IPS-18c (cell line): Measurements from ENCODE around the gene TLE5.
A peak's percentile ranks its signal among the peaks of the same experiment; 100 is the strongest.
"Not testable (repeated sequence)": the region's sequence is repeated elsewhere in the genome, so short reads cannot be mapped to it uniquely, and the experiment has no call there.

Experiments used
- H3K4me3 ChIP-seq: 2 replicates; pipeline ENCODE4 v1.7.0; 2013; ENCODE audit warnings: low read depth, mild to moderate bottlenecking, low read length, moderate library complexity; ENCODE audit not compliant: insufficient read depth
- H3K9me3 ChIP-seq: one replicate; pipeline ENCODE4 v1.6.1; 2013; ENCODE audit warnings: mild to moderate bottlenecking, low read length, moderate library complexity; ENCODE audit not compliant: control insufficient read depth, insufficient read depth

The TLE5 gene

DNA sequence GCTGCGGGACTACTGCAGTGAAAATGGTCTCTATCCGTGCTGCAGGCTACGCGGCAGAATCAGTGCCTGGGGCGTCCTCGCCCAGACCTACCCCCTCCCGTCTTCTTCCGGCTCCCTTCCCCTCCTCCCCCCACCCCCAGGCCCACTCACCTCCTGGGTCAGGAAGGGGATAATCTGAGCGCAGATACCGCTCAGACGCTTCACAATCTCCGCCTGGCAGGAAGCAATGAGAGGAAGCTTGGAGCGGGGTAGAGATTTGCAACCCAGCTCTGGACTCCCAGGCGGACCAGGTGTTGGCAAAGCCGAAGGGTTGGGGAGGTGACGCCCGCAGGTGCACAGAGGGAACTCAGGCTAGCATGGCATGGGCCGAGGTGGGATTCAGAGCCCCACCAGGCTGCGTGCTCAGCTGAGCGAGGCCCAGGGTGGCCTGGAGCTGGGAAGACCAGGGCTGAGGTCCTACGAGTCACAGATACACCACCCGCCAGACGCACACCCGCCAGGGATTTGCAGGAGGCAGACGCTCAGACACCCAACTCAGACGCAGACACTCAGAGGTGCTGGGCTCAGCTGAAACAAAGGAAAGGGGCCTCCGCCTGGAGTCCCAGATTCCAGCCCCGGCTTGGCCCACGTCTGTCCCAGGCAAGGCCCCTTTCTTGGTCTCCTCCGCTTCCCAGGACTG is 37.3 kb downstream of the TLE5 start:
- Histone ChIP-seq H3K4me3 (peak overlapping the region; percentile 38; the same call in 1 of the 2 replicates), H3K9me3 (peaks cover 2% of the 10 kb centered on the region)

DNA sequence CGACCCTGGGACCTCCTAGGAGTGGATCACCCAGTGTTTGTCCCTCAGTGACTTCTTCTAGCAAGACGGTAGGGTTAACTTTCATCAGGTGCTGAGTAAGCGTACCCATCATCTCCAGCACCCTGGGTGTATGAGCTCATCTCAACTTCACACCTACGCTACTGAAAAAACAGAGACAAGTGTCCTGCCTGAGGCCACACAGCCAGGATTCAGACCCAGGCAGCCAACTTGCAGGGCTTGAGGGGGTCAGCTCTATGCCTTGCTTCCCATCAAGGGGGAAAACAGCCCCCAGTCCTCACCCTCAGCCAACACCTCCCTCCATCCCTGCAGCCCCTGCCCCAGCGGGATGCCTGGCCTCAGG is 37.8 kb downstream of the TLE5 start:
- Histone ChIP-seq H3K4me3 (no peak overlapping the region), H3K9me3 (peaks cover 2% of the 10 kb centered on the region)

DNA sequence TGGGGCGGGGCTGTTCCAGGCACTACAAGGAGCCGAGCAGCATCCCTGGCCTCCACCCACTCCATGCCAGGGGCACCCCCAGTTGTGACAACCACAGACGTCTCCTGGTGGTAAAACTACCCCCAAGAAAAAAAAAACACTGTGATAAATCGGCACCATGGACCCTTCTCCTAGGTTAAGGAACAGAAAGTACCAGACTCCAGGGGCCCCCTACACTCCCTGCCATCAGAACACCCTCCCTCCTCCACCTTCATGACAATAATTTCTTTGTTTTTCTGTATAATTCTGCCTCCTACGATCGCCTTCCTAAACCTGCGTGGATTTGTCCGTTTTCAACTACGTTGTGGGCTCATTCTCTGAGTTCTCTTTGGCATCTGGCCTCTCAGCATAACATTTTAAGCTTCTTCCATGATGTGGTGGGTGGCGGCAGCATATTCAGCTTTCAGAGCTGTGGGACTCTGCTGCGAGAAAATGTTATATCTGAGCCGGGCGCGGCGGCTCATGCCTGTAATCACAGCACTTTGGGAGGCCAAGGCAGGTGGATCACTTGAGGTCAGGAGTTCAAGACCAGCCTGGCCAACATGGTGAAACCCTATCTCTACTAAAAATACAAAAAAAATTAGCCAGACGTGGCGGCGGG is 41.9 kb downstream of the TLE5 start:
- H3K4me3 ChIP-seq: no peak overlapping the region
- peaks cover 2% of the 10 kb centered on the region for H3K9me3 ChIP-seq

GRCh38 chr19:3019211-3019854 is 43.0 kb downstream of the TLE5 start:
- Histone ChIP-seq H3K9me3 (peaks cover 2% of the 10 kb centered on the region), H3K4me3 (no peak overlapping the region)

DNA sequence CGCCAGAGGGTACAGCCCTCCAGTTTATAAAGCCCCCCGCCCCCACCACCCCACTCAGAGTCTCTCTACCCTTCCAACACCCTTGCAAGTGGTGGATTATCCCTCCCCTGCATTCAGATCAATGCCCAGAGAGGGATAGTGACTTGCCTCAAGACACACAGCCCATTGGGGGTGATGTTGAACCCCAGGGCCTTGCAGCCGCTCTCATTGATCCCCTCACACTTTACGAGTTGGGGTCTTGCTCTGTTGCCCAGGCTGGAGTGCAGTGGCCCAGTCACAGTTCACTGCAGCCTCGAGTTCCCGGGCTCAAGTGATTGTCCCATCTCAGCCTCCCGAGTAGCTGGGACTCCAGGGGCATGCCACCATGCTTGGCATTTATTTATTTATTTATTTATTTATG is 44.4 kb downstream of the TLE5 start:
- Histone ChIP-seq H3K9me3 (no peaks in the 10 kb centered on the region), H3K4me3 (no peak overlapping the region)

- no peak overlapping the region for H3K4me3 ChIP-seq
- H3K9me3 ChIP-seq: no peaks in the 10 kb centered on the region
These were observed 46.9 kb downstream of the TLE5 start for GRCh38 chr19:3015126-3016057.

DNA sequence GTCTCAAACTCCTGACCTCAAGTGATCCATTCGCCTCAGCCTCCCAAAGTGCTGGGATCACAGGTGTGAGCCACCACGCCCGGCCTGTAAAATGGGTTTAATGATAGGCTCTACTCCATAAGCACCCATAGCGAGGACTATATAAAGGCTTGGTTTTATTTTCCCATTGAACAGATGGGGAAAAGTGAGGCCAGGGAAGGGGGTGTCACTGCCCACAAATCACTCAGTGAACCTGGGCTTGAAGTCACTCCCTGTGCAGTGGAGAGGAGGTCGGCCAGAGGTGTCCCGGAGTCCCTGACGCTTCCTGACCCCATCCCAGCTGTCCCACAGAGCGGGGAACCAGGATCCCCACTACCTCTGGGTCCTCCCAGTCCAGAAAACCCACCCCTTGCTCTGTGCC is 48.2 kb downstream of the TLE5 start:
- no peak overlapping the region for H3K4me3 ChIP-seq

DNA sequence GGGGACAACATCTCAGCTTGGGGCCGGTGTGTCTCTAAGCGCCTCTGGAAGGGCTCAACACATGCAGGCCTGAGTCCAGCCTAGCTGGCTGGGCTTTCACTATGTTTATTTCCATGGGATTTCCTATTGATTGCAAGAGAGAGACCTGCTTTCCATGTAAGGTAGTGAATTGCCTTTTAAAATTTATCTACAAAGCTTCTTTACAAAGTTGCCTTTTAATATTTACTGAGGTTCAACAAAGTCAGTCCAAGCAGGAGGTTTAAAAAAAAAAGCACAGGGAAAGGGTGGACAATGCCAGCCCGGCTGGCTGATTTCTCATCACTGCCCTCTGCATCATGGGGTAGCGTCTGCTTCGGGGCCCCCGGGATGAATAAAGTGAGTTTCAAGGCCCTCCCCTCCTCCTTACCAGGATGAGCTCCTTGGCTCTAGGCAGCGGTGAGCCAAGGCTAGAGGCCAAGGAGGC is 49.0 kb downstream of the TLE5 start:
- H3K4me3 ChIP-seq: no peak overlapping the region
- H3K9me3 ChIP-seq: no peaks in the 10 kb centered on the region

More for the DNA sequence above, 48.2 kb downstream of the TLE5 start:
- H3K9me3 ChIP-seq: no peaks in the 10 kb centered on the region

DNA sequence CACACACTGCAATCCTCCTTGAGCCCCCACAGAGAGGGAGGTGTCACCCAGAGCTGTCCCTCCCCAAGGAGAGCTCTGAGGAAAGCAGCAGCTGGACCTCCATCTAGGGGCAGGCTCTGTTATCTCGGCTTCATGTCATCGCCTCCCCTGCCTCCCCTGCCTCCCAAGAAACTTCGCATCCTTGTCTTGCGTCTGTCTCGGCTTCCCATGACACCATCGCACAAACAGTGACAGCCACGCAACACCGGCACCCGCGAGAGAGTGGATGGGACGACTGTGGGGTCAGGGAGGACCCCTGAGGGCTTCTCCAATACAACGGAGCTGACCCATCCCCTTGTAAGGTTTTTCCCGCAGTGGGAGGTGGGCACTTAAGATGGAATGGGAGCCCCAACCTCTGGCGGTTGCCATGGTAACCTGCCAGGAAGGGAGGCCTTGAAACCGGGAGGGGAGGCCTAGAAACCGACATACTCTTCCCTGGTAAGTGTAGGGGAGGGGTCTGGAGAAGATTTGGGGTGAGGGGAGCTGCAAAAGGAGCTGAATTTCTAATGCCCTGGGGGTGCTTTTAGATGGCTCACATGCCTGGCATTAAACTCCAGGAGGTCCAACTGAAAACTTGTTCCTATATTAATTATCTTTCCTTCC is 49.6 kb downstream of the TLE5 start:
- Histone ChIP-seq H3K9me3 (no peaks in the 10 kb centered on the region), H3K4me3 (no peak overlapping the region)

DNA sequence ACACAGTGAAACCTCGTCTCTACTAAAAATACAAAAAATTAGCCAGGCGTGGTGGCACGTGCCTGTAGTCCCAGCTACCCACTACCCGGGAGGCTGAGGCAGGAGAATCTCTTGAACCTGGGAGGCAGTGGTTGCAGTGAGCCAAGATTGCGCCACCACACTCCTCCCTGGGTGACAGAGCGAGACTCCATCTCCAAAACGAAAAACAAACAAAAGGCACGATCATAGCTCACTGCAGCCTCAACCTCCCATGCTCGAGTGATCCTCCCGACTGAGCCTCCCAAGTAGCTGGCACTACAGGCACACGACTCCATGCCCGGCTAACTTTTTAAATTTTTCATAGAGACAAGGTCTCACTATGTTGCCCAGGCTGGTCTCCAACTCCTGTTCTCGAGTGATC is 50.2 kb downstream of the TLE5 start:
- not testable (repeated sequence) for H3K4me3 ChIP-seq

DNA sequence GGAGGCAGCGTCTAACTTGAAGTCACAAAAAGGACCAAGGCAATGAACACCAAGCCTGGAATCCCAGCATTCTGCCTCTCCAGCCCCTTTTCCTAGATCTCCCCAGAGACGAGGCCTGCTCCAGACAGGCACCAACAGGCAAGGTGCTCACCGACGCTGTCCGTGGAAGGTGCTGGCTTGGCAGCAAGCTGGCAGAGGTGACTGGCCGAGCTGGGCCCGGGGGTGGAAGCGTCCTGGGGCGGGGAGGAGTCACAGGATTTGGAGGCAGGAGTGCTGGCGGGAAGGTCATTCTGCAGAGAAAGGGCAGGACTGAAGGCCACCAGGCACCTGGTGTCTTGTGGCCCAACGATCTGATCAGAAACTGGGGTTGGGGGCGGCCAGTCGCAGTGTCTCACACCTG is 51.4 kb downstream of the TLE5 start:
- Histone ChIP-seq H3K4me3 (no peak overlapping the region), H3K9me3 (no peaks in the 10 kb centered on the region)

More for the DNA sequence above, 50.2 kb downstream of the TLE5 start:
- H3K9me3 ChIP-seq: not testable (repeated sequence)

DNA sequence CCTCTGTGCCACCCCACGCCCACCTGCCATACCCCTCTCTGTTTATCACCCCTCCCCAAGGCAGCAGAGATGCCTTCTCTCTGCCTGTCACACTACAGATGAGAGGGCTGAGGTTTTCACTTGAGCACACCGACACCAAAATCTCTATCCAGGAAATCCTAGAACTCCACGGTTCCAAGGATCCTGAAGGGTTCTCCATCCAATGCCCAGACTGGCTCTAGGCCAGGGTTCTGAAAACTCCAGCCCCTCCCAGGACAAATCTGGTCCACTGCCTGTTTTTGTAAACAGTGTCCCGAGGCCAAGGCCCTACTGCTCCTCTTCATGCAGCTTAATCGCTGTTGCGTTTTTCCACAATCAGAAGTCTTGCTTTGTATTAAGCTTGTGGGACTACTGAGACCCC is 53.3 kb downstream of the TLE5 start:
- Histone ChIP-seq H3K9me3 (no peaks in the 10 kb centered on the region), H3K4me3 (no peak overlapping the region)

DNA sequence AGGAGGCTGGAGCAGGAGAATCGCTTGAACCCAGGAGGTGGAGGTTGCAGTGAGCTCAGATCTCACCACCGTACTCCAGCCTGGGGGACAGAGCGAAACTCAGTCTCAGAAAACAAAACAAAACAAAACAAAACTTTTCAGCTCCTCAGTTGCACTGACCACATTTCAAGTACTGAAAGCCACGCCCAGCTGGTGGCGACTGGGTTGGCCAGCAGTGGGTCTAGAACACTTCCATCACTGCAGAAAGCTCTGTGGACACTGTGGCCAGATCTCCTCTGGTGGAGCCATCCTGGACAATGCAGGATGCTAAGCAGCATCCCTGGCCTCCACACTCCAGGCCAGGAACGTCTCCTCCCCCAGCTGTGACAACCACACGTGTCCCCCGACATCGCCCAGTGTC is 54.3 kb downstream of the TLE5 start:
- no peaks in the 10 kb centered on the region for H3K9me3 ChIP-seq
- H3K4me3 ChIP-seq: no peak overlapping the region

- no peaks in the 10 kb centered on the region for H3K9me3 ChIP-seq
- no peak overlapping the region for H3K4me3 ChIP-seq
These were observed 56.1 kb downstream of the TLE5 start for GRCh38 chr19:3006075-3006767.

DNA sequence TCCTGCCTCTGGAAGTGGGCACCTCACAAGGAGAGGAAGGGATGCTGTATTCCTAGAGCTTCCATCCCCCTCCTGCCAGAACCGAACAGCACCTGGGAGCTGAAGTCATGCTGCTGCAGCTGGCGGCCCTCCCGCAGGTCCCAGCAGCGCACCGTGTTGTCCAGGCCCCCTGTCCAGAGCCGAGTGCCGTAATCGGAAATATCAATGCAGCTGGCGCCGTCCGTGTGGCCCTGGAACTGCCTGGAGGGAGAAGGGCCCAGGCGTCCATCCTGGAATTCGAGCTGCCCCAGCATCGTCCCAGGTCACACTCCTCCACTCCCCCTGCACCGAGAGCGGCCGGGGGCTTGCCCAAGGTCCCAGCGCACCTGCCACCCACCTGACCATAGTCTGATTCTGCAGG is 57.0 kb downstream of the TLE5 start:
- no peak overlapping the region for H3K4me3 ChIP-seq
- H3K9me3 ChIP-seq: no peaks in the 10 kb centered on the region

DNA sequence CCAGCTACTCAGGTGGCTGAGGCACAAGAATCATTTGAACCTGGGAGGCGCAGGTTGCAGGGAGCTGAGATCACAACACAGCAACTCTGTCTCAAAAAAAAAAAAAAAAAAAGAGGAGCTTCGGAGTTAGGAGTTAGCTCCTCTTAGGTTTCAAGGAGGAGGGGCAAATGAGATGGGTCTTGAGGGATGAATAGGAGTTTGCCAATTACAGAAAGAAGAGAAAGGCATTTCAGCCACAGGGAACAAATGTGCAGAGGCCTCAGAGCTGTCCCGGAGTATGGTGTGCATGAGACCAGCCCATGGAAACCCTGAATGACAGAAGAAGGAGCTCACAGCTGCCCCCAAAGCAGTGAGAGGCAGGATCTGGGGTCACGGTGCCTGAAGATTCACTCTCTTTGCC is 57.8 kb downstream of the TLE5 start:
- Histone ChIP-seq H3K9me3 (no peaks in the 10 kb centered on the region), H3K4me3 (no peak overlapping the region)
